Stomach (tissue), 4 donors: ENCODE measurements around the gene ITGAL.

Experiments used
- CTCF ChIP-seq, 7 experiments: fragments of 450-650 bp in 4 of 7; fragments of 200-600 bp in 3 of 7; sonication (generic) in 3 of 7; IDR thresholded peaks; one replicate each; pipeline ENCODE4 v1.5.1; 2016 to 2019; ENCODE audit warnings: antibody characterized with exemption in 7 of 7, control low read depth in 2 of 7, mild to moderate bottlenecking in 1 of 7
- EP300 ChIP-seq: sonication (generic); formaldehyde crosslinking; IDR thresholded peaks from one replicate; pipeline ENCODE4 v1.6.1; 2017; ENCODE audit warnings: antibody characterized with exemption

- TF ChIP-seq CTCF (IDR thresholded peaks at IDR 0.05): no peak
- TF ChIP-seq EP300: no peak
These were observed 13.4 kb downstream of the ITGAL start for GRCh38 chr16:30485818-30486436.
